Measurements from ENCODE around the gene TTC22. TPM values are rescaled to one million over a fixed set of nuclear protein-coding genes. Genes with fewer than 3 reads are reported as not detected.

Gene TTC22
- total RNA-seq, 2 experiments from 2014 or later: 3.3 to 3.5 TPM

GRCh38 chr1:54788459-54788858 lies 12.7 kb downstream of the TTC22 start:
- Mint-ChIP-seq H3K9me3 (peaks cover 1% of the 10 kb centered on the region), H3K27ac (no peak overlapping the region), H3K36me3 (ENCODE audit: low read depth) (peaks cover 5% of the 10 kb centered on the region), H3K4me1 (ENCODE audit: low read depth) (no peaks in the 10 kb centered on the region), H3K27me3 (no peaks in the 10 kb centered on the region), H3K4me3 (no peak overlapping the region)
- ChIA-PET CTCF (no interaction called here), POLR2A (no interaction called here)
- intact Hi-C loops (cut with micrococcal nuclease): no loop called here
- DNase-seq: no peak
- ATAC-seq: no peak
- no peak for TF ChIP-seq CTCF (IDR thresholded peaks at IDR 0.05)

GRCh38 chr1:54787604-54788003 lies 13.5 kb downstream of the TTC22 start:
- no peaks in the 10 kb centered on the region for H3K4me1 Mint-ChIP-seq (ENCODE audit: low read depth)
- H3K4me3 Mint-ChIP-seq: no peak overlapping the region
- ChIA-PET CTCF (no interaction called here), POLR2A (no interaction called here)
- H3K27ac Mint-ChIP-seq: no peak overlapping the region
- DNase-seq: no peak
- intact Hi-C loops (cut with micrococcal nuclease): no loop called here
- no peaks in the 10 kb centered on the region for H3K27me3 Mint-ChIP-seq
- peaks cover 4% of the 10 kb centered on the region for H3K36me3 Mint-ChIP-seq (ENCODE audit: low read depth)
- ATAC-seq: no peak
- TF ChIP-seq CTCF (IDR thresholded peaks at IDR 0.05): no peak
- peaks cover 1% of the 10 kb centered on the region for H3K9me3 Mint-ChIP-seq

- Mint-ChIP-seq H3K4me3 (no peak overlapping the region), H3K4me1 (ENCODE audit: low read depth) (no peaks in the 10 kb centered on the region), H3K9me3 (no peaks in the 10 kb centered on the region), H3K27me3 (no peaks in the 10 kb centered on the region), H3K27ac (no peak overlapping the region), H3K36me3 (ENCODE audit: low read depth) (no peaks in the 10 kb centered on the region)
- no peak for TF ChIP-seq CTCF (IDR thresholded peaks at IDR 0.05)
- DNase-seq: no peak
- intact Hi-C loops (cut with micrococcal nuclease): no loop called here
- CTCF ChIA-PET: no interaction called here
- ATAC-seq: no peak
- POLR2A ChIA-PET: no interaction called here
These were observed 14.3 kb downstream of the TTC22 start for GRCh38 chr1:54786778-54787177.

- Mint-ChIP-seq H3K9me3 (no peaks in the 10 kb centered on the region), H3K27me3 (no peaks in the 10 kb centered on the region), H3K4me1 (ENCODE audit: low read depth) (no peaks in the 10 kb centered on the region), H3K4me3 (no peak overlapping the region), H3K27ac (no peak overlapping the region), H3K36me3 (ENCODE audit: low read depth) (no peaks in the 10 kb centered on the region)
- TF ChIP-seq CTCF (IDR thresholded peaks at IDR 0.05): no peak
- DNase-seq (no peak), ATAC-seq (no peak)
- intact Hi-C loops (cut with micrococcal nuclease): no loop called here
- POLR2A ChIA-PET: interaction anchor here (1.1 kb wide), 1 partner anchor 18 kb away, joined by 3 read pairs; no protein-coding TSS in a partner anchor
- CTCF ChIA-PET: interaction anchor here (2.0 kb wide), 1 partner anchor 8 kb away, joined by 9 read pairs; no protein-coding TSS in a partner anchor
These were observed 17.1 kb downstream of the TTC22 start for GRCh38 chr1:54784066-54784465.

GRCh38 chr1:54782588-54782987 lies 18.5 kb downstream of the TTC22 start:
- Mint-ChIP-seq H3K4me3 (no peak overlapping the region), H3K9me3 (no peaks in the 10 kb centered on the region), H3K27me3 (no peaks in the 10 kb centered on the region), H3K27ac (no peak overlapping the region), H3K4me1 (ENCODE audit: low read depth) (no peaks in the 10 kb centered on the region), H3K36me3 (ENCODE audit: low read depth) (no peaks in the 10 kb centered on the region)
- POLR2A ChIA-PET: no interaction called here
- ATAC-seq (no peak), DNase-seq (no peak)
- CTCF ChIA-PET: interaction anchor here (1.3 to 2.0 kb wide), 2 partner anchors 10 kb away, joined by 4 to 9 read pairs; no protein-coding TSS in a partner anchor
- intact Hi-C loops (cut with micrococcal nuclease): no loop called here
- no peak for TF ChIP-seq CTCF (IDR thresholded peaks at IDR 0.05)

Data from activated CD8-positive, alpha-beta T cell treated with anti-CD3 and anti-CD28 coated beads for 36 hours (primary cell).